H1 (cell line): ENCODE data around the gene UBTD1. TPM values are rescaled to one million over a fixed set of nuclear protein-coding genes. Genes with fewer than 3 reads are reported as not detected.

ENCODE experiments used
- BACH1 ChIP-seq: IDR thresholded peaks from 2 replicates; pipeline ENCODE4 v1.6.1; 2012; ENCODE audit warnings: low read length, improper control_type of control experiment
- CHD2 ChIP-seq: IDR thresholded peaks from 2 replicates; pipeline ENCODE4 v1.6.1; 2012; ENCODE audit warnings: low read length, improper control_type of control experiment
- FOSL1 ChIP-seq: IDR thresholded peaks from 2 replicates; pipeline ENCODE4 v1.6.1; 2011; ENCODE audit warnings: mild to moderate bottlenecking, low read depth, low read length, moderate library complexity; ENCODE audit not compliant: insufficient read depth
- GABPA ChIP-seq: IDR thresholded peaks from 2 replicates; pipeline ENCODE4 v1.6.1; 2011; ENCODE audit warnings: mild to moderate bottlenecking, low read length, moderate library complexity, borderline replicate concordance; ENCODE audit not compliant: insufficient read depth
- GTF2F1 ChIP-seq: IDR thresholded peaks from 2 replicates; pipeline ENCODE4 v1.6.1; 2012; ENCODE audit warnings: low read depth, low read length, improper control_type of control experiment, borderline replicate concordance
- NANOG ChIP-seq: IDR thresholded peaks from 2 replicates; pipeline ENCODE4 v1.6.1; 2011; ENCODE audit warnings: low read length, low read depth, mild to moderate bottlenecking, inconsistent platforms; ENCODE audit not compliant: insufficient read depth, poor library complexity, severe bottlenecking
- PHF8 ChIP-seq: fragments of 200-600 bp; sonication (generic); conservative IDR thresholded peaks from 2 replicates; pipeline ENCODE4 v1.7.1; 2012; ENCODE audit warnings: low read depth, mild to moderate bottlenecking, inconsistent platforms, low read length, moderate library complexity
- SIN3A ChIP-seq, 2 experiments: IDR thresholded peaks in 1 of 2; conservative IDR thresholded peaks in 1 of 2; 2 replicates each; pipeline ENCODE4 v1.6.1; 2011 to 2012; ENCODE audit warnings: low read length in 2 of 2, improper control_type of control experiment in 1 of 2, low read depth in 1 of 2, mild to moderate bottlenecking in 1 of 2
- SIRT6 ChIP-seq: IDR thresholded peaks from one replicate; pipeline ENCODE4 v1.7.1; 2012; ENCODE audit warnings: low read length, inconsistent platforms
- SP4 ChIP-seq: IDR thresholded peaks from 2 replicates; pipeline ENCODE4 v1.6.1; 2012; ENCODE audit warnings: low read length, inconsistent platforms
- polyA plus RNA-seq, 7 experiments: library from polyadenylated mRNA; depleted of rRNA in 3 of 7; stranded (reverse) in 5 of 7; unstranded in 2 of 7; fragments of >200 nt in 5 of 7; fragments of 200-250 nt in 2 of 7; gene quantifications; 1 replicate in 5 of 7; 2 replicates in 1 of 7; 4 replicates in 1 of 7; pipeline versions ENCODE4 v1.2.1 to v1.2.3, GENCODE V29; 2011 to 2013; ENCODE audit warnings: missing spikeins in 2 of 7, mixed read lengths in 2 of 7
- total RNA-seq: library from RNA; stranded (reverse); fragmentation: NEBNext Ultra II Directional; extraction: Animal tissue kit (Norgen Biotek cat#: 25700); gene quantifications from 2 replicates; pipeline ENCODE4 v1.2.1, GENCODE V29; 2021

Gene UBTD1
- total and polyA plus RNA-seq, 2 of the 8 experiments (the other 6 are each of a cell fraction or from before 2014, with no cell fraction given) = 22.3 to 36.2 TPM

DNA sequence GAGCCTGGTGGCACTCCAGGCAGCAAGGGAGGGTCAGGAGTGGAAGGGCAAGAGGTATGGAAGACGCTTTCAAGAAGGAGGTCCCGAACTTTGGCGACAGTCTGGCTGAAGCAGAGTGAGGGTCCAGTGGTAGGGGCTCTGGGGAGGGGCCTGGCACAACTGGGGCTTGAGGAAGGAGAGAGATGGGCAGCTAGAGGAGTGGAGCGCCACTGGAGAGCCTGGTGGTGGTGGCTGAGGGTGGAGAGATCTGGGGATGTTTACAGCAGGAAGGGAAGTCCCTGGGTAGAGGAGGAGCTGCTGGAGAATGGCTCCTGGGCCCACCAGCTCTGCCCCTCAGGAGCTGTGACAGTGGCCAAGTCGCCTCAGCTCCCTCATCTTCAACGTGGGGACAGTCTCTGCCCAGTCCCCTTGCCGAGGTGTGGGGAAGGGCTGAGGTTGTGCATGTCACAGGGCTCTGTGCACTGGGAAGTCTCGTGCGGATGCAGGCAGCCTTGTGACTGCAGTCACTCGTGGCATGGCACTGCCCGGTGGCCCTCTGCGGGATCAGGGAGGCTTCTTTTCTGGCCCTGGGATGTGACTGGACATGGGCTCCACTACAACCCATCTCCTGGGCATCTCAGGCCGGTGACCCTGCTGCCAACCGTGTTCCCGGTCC is 18.5 kb downstream of the UBTD1 start (continued):
- TF ChIP-seq FOSL1 (no peak), GTF2F1 (no peak), SP4 (no peak), CHD2 (no peak), PHF8 (no peak), SIRT6 (no peak), GABPA (no peak), BACH1 (no peak), SIN3A (conservative IDR thresholded peaks at IDR 0.05 in 1 of 2, IDR thresholded peaks at IDR 0.05 in 1 of 2; ENCODE audit: low read depth in 1 of 2, low read length in 2 of 2) (no peak), NANOG (no peak)
